Measurements from ENCODE around the gene CBX7.

- no peak for TF ChIP-seq CTCF (IDR thresholded peaks at IDR 0.05; ENCODE audit: control extremely low read depth in 1 of 3, insufficient read depth in 1 of 3, low read depth in 1 of 3, low read length in 3 of 3)
- TF ChIP-seq, protein P1, sequence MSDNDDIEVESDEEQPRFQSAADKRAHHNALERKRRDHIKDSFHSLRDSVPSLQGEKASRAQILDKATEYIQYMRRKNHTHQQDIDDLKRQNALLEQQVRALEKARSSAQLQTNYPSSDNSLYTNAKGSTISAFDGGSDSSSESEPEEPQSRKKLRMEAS (IDR thresholded peaks at IDR 0.05) = no peak
- no peak for TF ChIP-seq E2F6 (IDR thresholded peaks at IDR 0.05)
- TF ChIP-seq POLR2A (IDR thresholded peaks at IDR 0.05; ENCODE audit: control extremely low read depth in 1 of 2, low read depth in 2 of 2, low read length in 2 of 2) = no peak
- no peak for TF ChIP-seq EZH2 (IDR thresholded peaks at IDR 0.05; ENCODE audit: low read depth, low read length, severe bottlenecking)
- no peak for TF ChIP-seq CREB1 (IDR thresholded peaks at IDR 0.05)
- no peak for TF ChIP-seq POLR2AphosphoS5 (IDR thresholded peaks at IDR 0.05; ENCODE audit: low read depth, low read length)
Observed at GRCh38 chr22:39108487-39108886, 44.0 kb downstream of the CBX7 start.
